ENCODE measurements around the gene GFPT1. TPM values are rescaled to one million over a fixed set of nuclear protein-coding genes. Genes with fewer than 3 reads are reported as not detected.
"Not testable (repeated sequence)": the region's sequence is repeated elsewhere in the genome, so short reads cannot be mapped to it uniquely, and the experiment has no call there.

GFPT1 gene
- polyA plus RNA-seq, 3 donors = 31.0 to 38.9 (median 32.5) TPM

GRCh38 chr2:69387770-69388481, 899 bp upstream of the GFPT1 start:
- peak; percentile 38 for DNase-seq

GRCh38 chr2:69386360-69386759, 667 bp downstream of the GFPT1 start:
- no peak for DNase-seq

- DNase-seq = no peak
Measured at GRCh38 chr2:69385443-69386151, 1.4 kb downstream of the GFPT1 start.

GRCh38 chr2:69384618-69385081, 2.4 kb downstream of the GFPT1 start:
- no peak for DNase-seq

GRCh38 chr2:69383176-69383812, 3.7 kb downstream of the GFPT1 start:
- no peak for DNase-seq

GRCh38 chr2:69382547-69382946, 4.5 kb downstream of the GFPT1 start:
- no peak for DNase-seq

GRCh38 chr2:69381337-69381737, 5.7 kb downstream of the GFPT1 start:
- DNase-seq = no peak

- DNase-seq = no peak
Measured at GRCh38 chr2:69380072-69380917, 6.7 kb downstream of the GFPT1 start.

- DNase-seq = no peak
Measured at GRCh38 chr2:69376403-69376802, 10.6 kb downstream of the GFPT1 start.

GRCh38 chr2:69375494-69376353, 11.3 kb downstream of the GFPT1 start:
- no peak for DNase-seq

GRCh38 chr2:69372767-69373166, 14.3 kb downstream of the GFPT1 start:
- no peak for DNase-seq

GRCh38 chr2:69369802-69370201, 17.2 kb downstream of the GFPT1 start:
- no peak for DNase-seq

GRCh38 chr2:69368588-69368987, 18.4 kb downstream of the GFPT1 start:
- no peak for DNase-seq

- DNase-seq = no peak
Measured at GRCh38 chr2:69359371-69359770, 27.7 kb downstream of the GFPT1 start.

GRCh38 chr2:69358914-69359313, 28.1 kb downstream of the GFPT1 start:
- DNase-seq = no peak

- no peak for DNase-seq
Measured at GRCh38 chr2:69356471-69356870, 30.6 kb downstream of the GFPT1 start.

GRCh38 chr2:69354976-69355375, 32.1 kb downstream of the GFPT1 start:
- DNase-seq = not testable (repeated sequence)

- DNase-seq = no peak
Measured at GRCh38 chr2:69353360-69353759, 33.7 kb downstream of the GFPT1 start.

GRCh38 chr2:69348781-69349180, 38.2 kb downstream of the GFPT1 start:
- DNase-seq = no peak

GRCh38 chr2:69345434-69345833, 41.6 kb downstream of the GFPT1 start:
- DNase-seq = no peak

GRCh38 chr2:69344305-69344704, 42.7 kb downstream of the GFPT1 start:
- no peak for DNase-seq
